HepG2 (cell line): ENCODE measurements around the gene RHOG. TPM values are rescaled to one million over a fixed set of nuclear protein-coding genes. Genes with fewer than 3 reads are reported as not detected.

Experiments
- DR1 ChIP-seq: sonication (generic); formaldehyde crosslinking; IDR thresholded peaks from 2 replicates; pipeline ENCODE4 v1.8.0; 2021; ENCODE audit warnings: mild to moderate bottlenecking, missing genetic modification reagents, inconsistent platforms
- GABPB1 ChIP-seq: IDR thresholded peaks from 2 replicates; pipeline ENCODE4 v1.6.1; 2016; ENCODE audit warnings: mild to moderate bottlenecking, missing genetic modification reagents, moderate library complexity, missing compliant biosample characterization
- HES4 ChIP-seq: sonication (generic); formaldehyde crosslinking; IDR thresholded peaks from 2 replicates; pipeline ENCODE4 v1.9.0; 2021; ENCODE audit warnings: mild to moderate bottlenecking, missing genetic modification reagents, borderline replicate concordance
- HNF1A ChIP-seq, 2 experiments: sonication (generic) in 1 of 2; formaldehyde crosslinking in 1 of 2; IDR thresholded peaks; 2 replicates each; pipeline versions ENCODE4 v1.4.0 to v1.6.1; 2016 to 2020; ENCODE audit warnings: borderline replicate concordance in 1 of 2, low read depth in 1 of 2, mild to moderate bottlenecking in 1 of 2, missing genetic modification reagents in 1 of 2
- MAZ ChIP-seq, 2 experiments: sonication (generic) in 1 of 2; formaldehyde crosslinking in 1 of 2; IDR thresholded peaks; 2 replicates each; pipeline versions ENCODE4 v1.5.0 to v1.6.1; 2012 to 2020; ENCODE audit warnings: low read depth in 2 of 2, mild to moderate bottlenecking in 2 of 2, borderline replicate concordance in 1 of 2, improper control_type of control experiment in 1 of 2, low read length in 1 of 2, missing genetic modification reagents in 1 of 2, moderate library complexity in 1 of 2
- MED13 ChIP-seq: sonication (generic); formaldehyde crosslinking; IDR thresholded peaks from 2 replicates; pipeline ENCODE4 v1.5.0; 2020; ENCODE audit warnings: missing genetic modification reagents
- MTA1 ChIP-seq: sonication (generic); formaldehyde crosslinking; IDR thresholded peaks from 2 replicates; pipeline ENCODE4 v1.4.0; 2020; ENCODE audit warnings: missing genetic modification reagents, mild to moderate bottlenecking, borderline replicate concordance
- MXI1 ChIP-seq: IDR thresholded peaks from 3 replicates; pipeline ENCODE4 v1.6.1; 2012; ENCODE audit warnings: low read depth, low read length, inconsistent platforms, borderline replicate concordance
- MYNN ChIP-seq: sonication (generic); formaldehyde crosslinking; IDR thresholded peaks from 2 replicates; pipeline ENCODE4 v1.4.0; 2020; ENCODE audit warnings: mild to moderate bottlenecking, low read depth, missing genetic modification reagents
- NPAS2 ChIP-seq: sonication (generic); formaldehyde crosslinking; IDR thresholded peaks from 2 replicates; pipeline ENCODE4 v1.8.0; 2022; ENCODE audit warnings: mild to moderate bottlenecking, missing genetic modification reagents, borderline replicate concordance
- RBFOX2 ChIP-seq: fragments of 200-400 bp; formaldehyde crosslinking; IDR thresholded peaks from 2 replicates; pipeline ENCODE4 v1.6.1; 2017; ENCODE audit warnings: low read depth, mild to moderate bottlenecking, low read length
- RCOR2 ChIP-seq: IDR thresholded peaks from 2 replicates; pipeline ENCODE4 v1.6.1; 2016; ENCODE audit warnings: missing biosample characterization, missing genetic modification reagents
- SNAPC2 ChIP-seq: sonication (generic); formaldehyde crosslinking; IDR thresholded peaks from 2 replicates; pipeline ENCODE4 v1.8.1; 2022; ENCODE audit warnings: mild to moderate bottlenecking, missing genetic modification reagents
- ZBTB34 ChIP-seq: sonication (generic); formaldehyde crosslinking; IDR thresholded peaks from 2 replicates; pipeline ENCODE4 v1.8.0; 2022; ENCODE audit warnings: mild to moderate bottlenecking, missing genetic modification reagents
- ZNF329 ChIP-seq: sonication (generic); formaldehyde crosslinking; IDR thresholded peaks from 2 replicates; pipeline ENCODE4 v1.9.0; 2021; ENCODE audit warnings: low read depth, mild to moderate bottlenecking, missing genetic modification reagents
- ZNF367 ChIP-seq: sonication (generic); formaldehyde crosslinking; IDR thresholded peaks from 2 replicates; pipeline ENCODE4 v1.4.0; 2020; ENCODE audit warnings: missing genetic modification reagents, borderline replicate concordance
- ZNF607 ChIP-seq: sonication (generic); formaldehyde crosslinking; IDR thresholded peaks from 2 replicates; pipeline ENCODE4 v1.5.1; 2020; ENCODE audit warnings: missing genetic modification reagents, mild to moderate bottlenecking, borderline replicate concordance
- ZNF704 ChIP-seq: sonication (generic); formaldehyde crosslinking; IDR thresholded peaks from 2 replicates; pipeline ENCODE4 v1.8.1; 2023; ENCODE audit warnings: mild to moderate bottlenecking, inconsistent platforms, moderate library complexity, missing genetic modification reagents, borderline replicate concordance
- ZSCAN12 ChIP-seq: sonication (generic); formaldehyde crosslinking; IDR thresholded peaks from 2 replicates; pipeline ENCODE4 v1.9.0; 2021; ENCODE audit warnings: mild to moderate bottlenecking, missing genetic modification reagents
- polyA plus RNA-seq, 8 experiments: library from polyadenylated mRNA; depleted of rRNA in 3 of 8; stranded (reverse) in 7 of 8; unstranded in 1 of 8; fragments of >200 nt; fragmentation: Illumina TruSeq in 4 of 8; extraction: Trizol in 4 of 8; gene quantifications; 2 replicates each; pipeline versions ENCODE4 v1.2.1 to v1.2.3, GENCODE V29; 2011 to 2016; ENCODE audit warnings: low read depth in 4 of 8, missing spikeins in 1 of 8, mixed read lengths in 1 of 8; ENCODE audit not compliant: insufficient read depth in 1 of 8
- total RNA-seq, 5 experiments: library from RNA; depleted of rRNA; stranded (reverse); fragments of >200 nt; fragmentation: Illumina TruSeq; extraction: Trizol; gene quantifications; 2 replicates each; pipeline ENCODE4 v1.2.3, GENCODE V29; 2016; ENCODE audit warnings: low read depth in 1 of 5

Gene RHOG
- total and polyA plus RNA-seq, 2 of the 13 experiments (the other 11 are each of a cell fraction or from before 2014, with no cell fraction given): 7.7 to 23.4 TPM

GRCh38 chr11:3797329-3798090 is 43.2 kb downstream of the RHOG start, which contains the start of gene NUP98 (continued):
- TF ChIP-seq HNF1A (IDR thresholded peaks at IDR 0.05; ENCODE audit: low read depth): no peak
- peak; percentile 62; the same call in 1 of the 2 replicates for TF ChIP-seq HNF1A (CRISPR knock-in tag; IDR thresholded peaks at IDR 0.05; ENCODE audit: borderline replicate concordance)
- peak; percentile 62; the same call in 1 of the 2 replicates for TF ChIP-seq HES4 (CRISPR knock-in tag)
- peak; percentile 74; the same call in 1 of the 2 replicates for TF ChIP-seq ZSCAN12 (CRISPR knock-in tag)
- no peak; the same call in 1 of the 2 replicates for TF ChIP-seq MTA1 (CRISPR knock-in tag)
- no peak for TF ChIP-seq ZNF329 (CRISPR knock-in tag)
- TF ChIP-seq MYNN (CRISPR knock-in tag): peak; percentile 44; the same call in 1 of the 2 replicates
- no peak for TF ChIP-seq NPAS2
- TF ChIP-seq RBFOX2: peak; percentile 97
- TF ChIP-seq MED13 (CRISPR knock-in tag): 0 out of 2 replicates have a peak, but pooled peaks have one; percentile 23
- peak; percentile 46; the same call in 1 of the 2 replicates for TF ChIP-seq DR1 (CRISPR knock-in tag)
- TF ChIP-seq GABPB1 (CRISPR knock-in tag): peak; percentile 90
- TF ChIP-seq MXI1: peak; percentile 92; the same call in 1 of the 3 replicates
- peak; percentile 80 for TF ChIP-seq ZBTB34
- TF ChIP-seq ZNF607 (CRISPR knock-in tag): peak; percentile 87
- peak; percentile 94 for TF ChIP-seq ZNF704 (CRISPR knock-in tag)
- no peak for TF ChIP-seq ZNF367 (CRISPR knock-in tag)
- TF ChIP-seq MAZ (IDR thresholded peaks at IDR 0.05; ENCODE audit: borderline replicate concordance, low read depth, low read length): peak; percentile 83; the same call in 1 of the 2 replicates
- peak; percentile 88; the same call in 1 of the 2 replicates for TF ChIP-seq MAZ (CRISPR knock-in tag; IDR thresholded peaks at IDR 0.05; ENCODE audit: low read depth)
- TF ChIP-seq RCOR2 (CRISPR knock-in tag): no peak
- peak; percentile 87 for TF ChIP-seq SNAPC2
